GM21423 (cell line): ENCODE measurements around the gene ERVK3-1.
"Not testable (repeated sequence)": the region's sequence is repeated elsewhere in the genome, so short reads cannot be mapped to it uniquely, and the experiment has no call there.

Experiments
- ATAC-seq: cut with Tn5 transposase; IDR thresholded peaks from one replicate; pipeline ENCODE4 v1.9.1; 2021; ENCODE audit warnings: mild to moderate bottlenecking, moderate library complexity; ENCODE audit not compliant: unreplicated experiment

The ERVK3-1 gene

GRCh38 chr19:58305065-58305931 lies at the start of gene ERVK3-1:
TSS of gene ERVK3-1 (plus strand) at chr19:58305377. CDS start at chr19:58312169, 6,792 bp downstream.
- ATAC-seq = peak; percentile 97

GRCh38 chr19:58258259-58258658 lies 46.9 kb upstream of the ERVK3-1 start:
- ATAC-seq = not testable (repeated sequence)

GRCh38 chr19:58261600-58261967 lies 43.6 kb upstream of the ERVK3-1 start:
- no peak for ATAC-seq

- no peak for ATAC-seq
Measured at GRCh38 chr19:58261968-58262921, 42.9 kb upstream of the ERVK3-1 start.

GRCh38 chr19:58262922-58263296 lies 42.3 kb upstream of the ERVK3-1 start:
- no peak for ATAC-seq

GRCh38 chr19:58265100-58265499 lies 40.1 kb upstream of the ERVK3-1 start:
- ATAC-seq = no peak

GRCh38 chr19:58268344-58268743 lies 36.8 kb upstream of the ERVK3-1 start:
- no peak for ATAC-seq

GRCh38 chr19:58274771-58275201 lies 30.4 kb upstream of the ERVK3-1 start:
- ATAC-seq = no peak

- no peak for ATAC-seq
Measured at GRCh38 chr19:58275564-58275963, 29.6 kb upstream of the ERVK3-1 start.

GRCh38 chr19:58277197-58277596 lies 28.0 kb upstream of the ERVK3-1 start:
- ATAC-seq = no peak

- peak; percentile 0 for ATAC-seq
Measured at GRCh38 chr19:58277748-58278540, 27.2 kb upstream of the ERVK3-1 start.

GRCh38 chr19:58278541-58279041 lies 26.6 kb upstream of the ERVK3-1 start, which contains the start of gene ZNF8:
TSS of gene ZNF8 (plus strand) at chr19:58278955. CDS start at chr19:58279082, 127 bp downstream.
- ATAC-seq = peak; percentile 95

GRCh38 chr19:58279042-58279924 lies 25.9 kb upstream of the ERVK3-1 start:
- ATAC-seq = peak; percentile 14

GRCh38 chr19:58279925-58280316 lies 25.3 kb upstream of the ERVK3-1 start:
- ATAC-seq = no peak

GRCh38 chr19:58284199-58284598 lies 21.0 kb upstream of the ERVK3-1 start:
- no peak for ATAC-seq

- ATAC-seq = no peak
Measured at GRCh38 chr19:58291943-58292342, 13.2 kb upstream of the ERVK3-1 start.

GRCh38 chr19:58294743-58295374 lies 10.3 kb upstream of the ERVK3-1 start:
- no peak for ATAC-seq

- ATAC-seq = no peak
Measured at GRCh38 chr19:58296104-58296503, 9.1 kb upstream of the ERVK3-1 start.

- ATAC-seq = no peak
Measured at GRCh38 chr19:58300620-58301019, 4.6 kb upstream of the ERVK3-1 start.
